ENCODE measurements around the gene UBALD2.

Gene UBALD2

GRCh38 chr17:76274112-76274956 lies 9.2 kb downstream of the UBALD2 start:
- H3K4me3 ChIP-seq: no peak overlapping the region
- peak overlapping the region in 5 of 21 experiments; percentile 31 to 86 (median 47) for H3K27ac ChIP-seq

GRCh38 chr17:76275382-76276068 lies 10.4 kb downstream of the UBALD2 start:
- Histone ChIP-seq H3K27ac (no peak overlapping the region), H3K4me3 (no peak overlapping the region)

DNA sequence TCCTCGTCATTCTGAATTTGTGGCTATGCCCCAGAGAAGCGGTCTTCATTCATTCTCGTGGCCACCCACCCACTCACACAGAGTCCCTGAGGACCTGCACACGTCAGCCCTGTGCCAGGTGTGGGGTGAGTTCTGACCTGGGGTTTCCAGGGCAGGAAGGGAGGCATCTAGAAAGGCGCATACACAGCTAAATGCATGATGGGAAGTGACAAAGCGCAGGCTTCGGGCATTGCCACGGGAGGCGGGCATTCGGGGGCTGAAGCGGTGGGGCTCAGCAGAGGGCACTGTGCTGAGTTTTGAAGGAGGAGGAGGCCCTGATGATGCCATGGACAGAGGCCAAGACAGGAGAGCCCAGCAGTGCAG lies 10.9 kb downstream of the UBALD2 start:
- Histone ChIP-seq H3K27ac (peak overlapping the region in 1 of 21 experiments; percentile 43), H3K4me3 (no peak overlapping the region)

DNA sequence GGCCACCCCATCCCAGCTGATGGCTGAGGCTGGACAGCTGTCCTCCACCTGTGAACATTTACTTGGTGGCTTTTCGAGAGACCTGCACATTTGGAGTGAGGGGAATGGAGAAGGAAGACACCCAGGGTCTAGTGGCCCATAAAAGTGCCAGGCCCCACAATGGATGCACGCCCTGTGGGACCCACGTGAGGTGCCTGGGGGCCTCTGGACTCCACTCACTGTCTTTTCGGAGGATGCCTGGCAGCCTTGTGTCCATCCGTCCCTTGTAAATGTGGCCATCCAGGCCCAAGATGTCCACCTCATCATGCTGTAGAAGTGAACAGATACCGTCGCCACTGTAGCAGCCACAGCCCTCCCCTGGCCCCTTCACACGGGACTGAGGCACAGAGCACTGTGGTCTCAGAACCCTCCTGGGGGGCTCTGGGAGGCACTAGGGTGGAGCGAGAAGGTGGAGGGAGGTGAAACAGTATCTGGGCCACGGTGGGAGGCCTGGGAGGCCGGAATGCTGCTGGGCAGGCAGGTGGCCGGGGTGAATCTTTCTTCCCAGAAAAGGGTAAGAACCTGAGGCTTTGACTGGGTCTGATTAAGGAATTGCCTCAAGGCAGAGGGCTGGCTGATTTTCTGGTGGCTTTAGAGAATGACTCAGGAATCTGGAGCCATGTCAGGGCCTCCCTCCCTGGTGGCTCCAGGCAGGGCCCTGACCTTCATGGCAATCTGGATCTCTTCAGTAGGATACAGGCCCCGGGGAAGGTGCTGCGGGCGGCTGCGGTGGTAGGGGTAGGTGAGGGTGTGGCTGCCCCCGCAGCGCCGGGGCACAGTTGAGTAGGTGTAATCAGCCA lies 11.5 kb downstream of the UBALD2 start:
- Histone ChIP-seq H3K4me3 (no peak overlapping the region), H3K27ac (peak overlapping the region in 9 of 21 experiments; percentile 6 to 57 (median 31))

GRCh38 chr17:76277300-76278267 lies 12.4 kb downstream of the UBALD2 start:
- peak overlapping the region in 5 of 21 experiments; percentile 6 to 57 (median 11) for H3K27ac ChIP-seq
- no peak overlapping the region for H3K4me3 ChIP-seq

DNA sequence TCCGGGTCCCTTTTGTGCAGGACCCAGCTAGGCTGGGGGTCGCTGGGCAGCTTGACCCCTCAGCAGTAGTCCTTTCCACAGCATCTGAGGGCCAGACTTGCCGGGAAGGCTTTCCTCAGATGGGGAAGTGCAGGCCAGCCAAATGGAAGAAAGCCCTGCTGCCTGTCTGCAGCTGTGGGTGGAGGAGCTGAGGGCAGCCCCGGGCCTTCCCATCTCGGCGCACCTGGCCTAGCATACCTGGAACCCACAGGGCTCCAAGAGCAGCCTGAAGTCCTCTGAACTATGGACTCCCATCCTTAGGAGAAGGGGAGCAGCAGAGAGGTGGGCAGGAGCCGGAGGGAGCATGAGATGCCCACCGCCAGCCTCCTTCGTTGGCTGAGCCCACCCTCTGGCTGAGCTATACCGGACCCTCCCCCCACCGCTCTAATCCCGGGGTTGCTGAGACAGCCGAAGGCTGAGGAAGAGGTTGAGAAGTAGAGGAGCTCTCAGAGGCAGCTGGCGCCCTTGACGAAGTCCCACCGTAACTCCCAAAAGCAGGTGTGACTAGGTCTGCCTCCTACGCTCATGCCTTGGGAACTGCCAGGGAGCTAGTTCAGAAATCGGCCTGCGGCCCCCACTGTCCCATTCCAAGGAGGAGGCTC lies 13.2 kb downstream of the UBALD2 start:
- Histone ChIP-seq H3K4me3 (no peak overlapping the region), H3K27ac (no peak overlapping the region)

DNA sequence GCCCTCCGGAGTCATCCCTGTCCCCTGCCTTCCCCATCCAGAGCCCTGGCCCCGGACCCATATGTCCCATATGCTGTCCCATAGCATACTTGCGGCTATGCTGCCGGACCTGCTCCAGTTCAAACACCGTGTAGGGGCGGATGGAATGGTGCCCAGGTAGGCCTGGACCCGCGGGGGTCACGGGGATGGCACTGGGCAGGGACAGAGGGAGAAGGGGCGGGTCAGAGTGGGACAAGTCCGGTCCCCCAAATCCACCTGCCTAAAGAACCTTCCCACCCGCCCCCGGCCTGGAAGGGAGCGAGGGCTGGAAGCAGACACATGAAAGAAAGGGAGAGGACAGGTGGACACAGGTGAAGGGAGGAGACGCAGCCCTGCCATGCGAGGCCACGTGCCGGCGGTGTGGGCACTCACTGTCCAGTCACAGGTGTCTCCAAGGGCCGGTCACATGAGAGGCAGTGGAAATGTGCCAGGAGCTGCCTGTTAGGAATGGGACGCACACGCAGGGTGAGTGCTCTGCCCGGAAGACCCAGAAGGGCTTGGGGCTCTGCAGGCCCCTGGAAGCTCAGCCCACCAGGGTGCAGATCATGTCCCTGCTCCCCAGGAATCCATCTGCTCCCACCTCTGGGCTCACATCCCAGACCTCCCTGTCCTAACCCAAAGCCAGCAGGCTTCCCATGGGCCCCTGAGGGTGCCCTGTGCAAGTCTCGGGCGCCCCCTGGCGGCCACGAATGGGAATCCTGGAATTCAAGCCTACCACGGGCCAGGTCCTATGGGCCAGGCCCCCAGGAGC lies 14.0 kb downstream of the UBALD2 start:
- no peak overlapping the region for H3K27ac ChIP-seq
- H3K4me3 ChIP-seq: no peak overlapping the region

DNA sequence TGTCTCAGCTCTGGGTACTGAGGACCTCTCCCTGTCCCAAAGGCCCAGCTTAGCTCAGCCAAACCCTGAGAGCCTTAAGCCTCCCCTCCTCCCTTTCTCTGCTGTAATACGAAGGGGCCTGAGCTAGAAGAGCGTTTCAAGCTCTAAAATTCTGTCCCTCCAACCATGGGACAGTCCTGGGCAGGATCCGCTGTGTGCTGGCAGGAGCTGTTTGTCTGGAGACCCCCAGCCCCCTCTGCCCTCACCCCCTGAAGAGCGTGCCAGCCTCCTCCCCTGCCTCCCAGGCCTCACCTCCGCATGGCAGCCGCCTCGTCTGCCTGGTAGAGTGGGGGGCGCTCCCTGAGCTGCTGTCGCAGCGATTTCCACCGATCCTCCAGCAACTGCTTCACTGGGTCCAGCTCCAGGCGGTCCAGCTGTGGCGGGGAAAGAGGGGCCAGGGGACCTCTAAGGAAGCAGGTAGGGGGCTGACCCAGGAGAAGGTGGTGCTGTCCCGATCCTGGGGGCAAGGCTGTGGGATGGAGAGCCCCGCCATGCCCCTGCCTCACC lies 14.7 kb downstream of the UBALD2 start:
- H3K4me3 ChIP-seq: no peak overlapping the region
- H3K27ac ChIP-seq: no peak overlapping the region

GRCh38 chr17:76280650-76281049 lies 15.5 kb downstream of the UBALD2 start:
- Histone ChIP-seq H3K27ac (no peak overlapping the region), H3K4me3 (no peak overlapping the region)

DNA sequence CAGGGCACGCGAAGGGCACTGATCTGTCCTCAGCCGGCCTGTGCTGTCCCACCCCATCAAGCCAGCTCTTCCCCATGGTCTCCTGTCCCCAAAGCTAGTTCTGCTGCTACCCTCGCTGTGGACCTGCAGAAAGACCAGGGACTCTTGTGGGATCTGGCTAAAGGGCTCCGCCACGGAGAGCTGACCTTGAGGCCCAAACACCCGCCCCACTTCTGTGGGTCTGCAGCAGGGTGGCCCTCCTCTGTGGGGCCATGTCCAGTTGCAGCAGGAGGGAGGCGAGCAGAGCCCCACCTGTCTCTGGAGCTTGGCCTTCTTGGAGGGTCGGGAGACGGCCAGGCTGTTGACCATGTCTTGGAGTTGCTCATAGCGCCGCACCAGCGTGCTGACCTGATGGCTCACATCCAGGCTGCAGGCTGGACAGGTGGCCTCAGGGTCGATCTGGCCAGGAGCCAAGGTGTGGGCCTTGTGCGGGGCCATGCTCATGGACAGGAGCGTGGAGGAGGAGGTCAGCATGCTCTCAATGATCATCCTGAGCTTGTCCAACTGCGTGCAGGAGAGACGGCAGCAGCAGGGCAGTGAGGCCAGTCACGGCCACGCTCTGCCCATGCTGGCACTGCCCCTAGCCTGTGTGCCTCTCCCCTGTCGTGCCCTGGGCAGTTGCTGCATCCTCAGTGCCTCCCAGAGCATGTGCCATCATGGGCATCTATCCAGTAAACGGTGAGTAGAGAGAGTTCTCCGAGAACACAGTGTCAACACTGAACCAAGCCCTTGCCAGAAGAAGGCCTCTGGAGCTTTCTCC lies 16.6 kb downstream of the UBALD2 start:
- H3K27ac ChIP-seq: no peak overlapping the region

GRCh38 chr17:76292567-76292966 lies 27.4 kb downstream of the UBALD2 start:
- H3K27ac ChIP-seq: no peak overlapping the region
- H3K4me3 ChIP-seq: no peak overlapping the region

More for the DNA sequence above, 16.6 kb downstream of the UBALD2 start:
- H3K4me3 ChIP-seq: no peak overlapping the region

DNA sequence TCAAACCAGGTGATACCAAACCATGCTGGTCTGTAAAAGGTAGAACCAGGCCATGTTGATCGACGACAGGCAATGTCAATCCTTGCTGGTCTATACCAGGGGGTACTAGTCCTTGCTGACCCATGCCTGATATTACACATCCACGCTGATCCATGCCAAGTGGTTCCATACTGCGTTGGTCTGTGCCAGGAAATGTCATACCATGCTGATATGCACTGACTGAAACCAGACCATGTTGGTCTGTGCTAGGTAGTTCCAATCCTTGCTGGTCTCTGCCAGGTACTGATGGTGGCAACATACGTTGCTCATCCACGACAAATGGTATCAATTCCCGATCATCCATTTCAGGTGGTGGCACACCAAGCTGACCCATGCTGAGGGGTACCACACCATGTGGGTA lies 28.0 kb downstream of the UBALD2 start:
- Histone ChIP-seq H3K27ac (no peak overlapping the region), H3K4me3 (no peak overlapping the region)

DNA sequence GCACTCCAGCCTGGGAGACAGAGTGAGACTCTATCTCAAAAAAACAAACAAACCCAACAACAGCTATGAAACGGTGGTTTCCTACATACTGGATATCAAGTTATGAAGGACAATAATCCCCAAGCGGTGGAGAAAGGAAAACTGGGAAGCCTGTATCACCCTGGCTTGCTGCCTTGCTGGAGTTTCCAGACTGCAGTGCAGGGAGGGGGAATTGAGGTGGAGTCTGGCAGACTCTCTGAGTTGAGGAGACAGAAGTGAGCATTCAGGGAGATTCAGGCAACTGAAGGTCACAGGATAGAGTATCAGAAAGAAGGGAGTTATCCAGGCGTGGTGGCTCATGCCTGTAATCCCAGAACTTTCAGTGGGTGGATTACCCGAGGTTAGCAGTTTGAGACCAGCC lies 31.0 kb downstream of the UBALD2 start:
- Histone ChIP-seq H3K27ac (no peak overlapping the region), H3K4me3 (no peak overlapping the region)

DNA sequence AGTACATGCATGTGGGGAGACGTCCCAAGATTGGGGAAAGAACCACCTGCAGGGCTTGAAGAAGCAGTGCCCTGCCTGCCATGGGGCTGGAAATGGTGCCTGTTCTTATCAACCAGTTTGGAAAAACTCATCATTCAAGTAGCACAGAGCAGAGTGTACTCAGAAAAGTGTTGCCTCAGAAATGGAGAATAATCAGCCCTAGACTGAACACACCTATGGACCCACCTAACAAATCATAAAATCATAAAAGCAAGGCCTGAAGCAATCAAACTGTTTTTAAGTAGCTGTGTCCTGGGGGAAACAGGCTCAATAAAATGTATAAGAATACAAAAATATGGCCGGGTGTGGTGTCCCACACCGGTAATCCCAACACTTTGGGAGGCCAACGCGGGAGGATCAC lies 31.7 kb downstream of the UBALD2 start:
- no peak overlapping the region for H3K27ac ChIP-seq
- no peak overlapping the region for H3K4me3 ChIP-seq

- H3K27ac ChIP-seq: no peak overlapping the region
- no peak overlapping the region for H3K4me3 ChIP-seq
These were observed 32.3 kb downstream of the UBALD2 start for GRCh38 chr17:76297436-76297835.

- Histone ChIP-seq H3K27ac (no peak overlapping the region), H3K4me3 (no peak overlapping the region)
These were observed 39.3 kb downstream of the UBALD2 start for GRCh38 chr17:76304226-76305134.
